HepG2 (cell line): ENCODE measurements around the gene KCTD5. TPM values are rescaled to one million over a fixed set of nuclear protein-coding genes. Genes with fewer than 3 reads are reported as not detected.

ENCODE experiments used
- BCL6 ChIP-seq: IDR thresholded peaks from 2 replicates; pipeline ENCODE4 v1.6.1; 2016; ENCODE audit warnings: missing genetic modification reagents, missing compliant biosample characterization
- BRF2 ChIP-seq: sonication (generic); formaldehyde crosslinking; IDR thresholded peaks from 2 replicates; pipeline ENCODE4 v1.8.1; 2022; ENCODE audit warnings: mild to moderate bottlenecking, missing genetic modification reagents
- DR1 ChIP-seq: sonication (generic); formaldehyde crosslinking; IDR thresholded peaks from 2 replicates; pipeline ENCODE4 v1.8.0; 2021; ENCODE audit warnings: mild to moderate bottlenecking, missing genetic modification reagents, inconsistent platforms
- ELF3 ChIP-seq: IDR thresholded peaks from 2 replicates; pipeline ENCODE4 v1.6.1; 2016; ENCODE audit warnings: missing genetic modification reagents, missing compliant biosample characterization
- FOXP4 ChIP-seq: sonication (generic); formaldehyde crosslinking; IDR thresholded peaks from 2 replicates; pipeline ENCODE4 v1.4.0; 2020; ENCODE audit warnings: missing genetic modification reagents
- GATA4 ChIP-seq: sonication (generic); IDR thresholded peaks from 2 replicates; pipeline ENCODE4 v1.6.1; 2016; ENCODE audit warnings: antibody characterized with exemption, low read depth, borderline replicate concordance
- KDM1A ChIP-seq: IDR thresholded peaks from 2 replicates; pipeline ENCODE4 v1.6.1; 2016; ENCODE audit warnings: missing compliant biosample characterization
- KLF11 ChIP-seq: IDR thresholded peaks from 2 replicates; pipeline ENCODE4 v1.6.1; 2016; ENCODE audit warnings: missing compliant biosample characterization
- KMT2B ChIP-seq: IDR thresholded peaks from 2 replicates; pipeline ENCODE4 v1.6.1; 2016; ENCODE audit warnings: missing genetic modification reagents, missing compliant biosample characterization
- MED13 ChIP-seq: sonication (generic); formaldehyde crosslinking; IDR thresholded peaks from 2 replicates; pipeline ENCODE4 v1.5.0; 2020; ENCODE audit warnings: missing genetic modification reagents
- PAX8 ChIP-seq: sonication (generic); formaldehyde crosslinking; IDR thresholded peaks from 2 replicates; pipeline ENCODE4 v1.8.0; 2022; ENCODE audit warnings: mild to moderate bottlenecking, missing genetic modification reagents, borderline replicate concordance
- PHB2 ChIP-seq: fragments of 450-650 bp; IDR thresholded peaks from 2 replicates; pipeline ENCODE4 v1.6.1; 2018; ENCODE audit not compliant: partially characterized antibody
- PHF8 ChIP-seq: sonication (generic); formaldehyde crosslinking; IDR thresholded peaks from 2 replicates; pipeline ENCODE4 v1.5.0; 2020; ENCODE audit warnings: missing genetic modification reagents
- PPARG ChIP-seq: conservative IDR thresholded peaks from 2 replicates; pipeline ENCODE4 v1.6.1; 2016; ENCODE audit warnings: missing biosample characterization, missing genetic modification reagents
- ZBTB39 ChIP-seq: sonication (generic); formaldehyde crosslinking; IDR thresholded peaks from 2 replicates; pipeline ENCODE4 v1.5.0; 2020; ENCODE audit warnings: missing genetic modification reagents
- ZBTB42 ChIP-seq: sonication (generic); formaldehyde crosslinking; IDR thresholded peaks from 2 replicates; pipeline ENCODE4 v1.5.0; 2020; ENCODE audit warnings: mild to moderate bottlenecking, missing genetic modification reagents
- ZC3H13 ChIP-seq: sonication (generic); formaldehyde crosslinking; IDR thresholded peaks from 2 replicates; pipeline ENCODE4 v1.8.1; 2023; ENCODE audit warnings: mild to moderate bottlenecking, missing genetic modification reagents, moderate library complexity
- ZC3H4 ChIP-seq: sonication (generic); formaldehyde crosslinking; IDR thresholded peaks from 2 replicates; pipeline ENCODE4 v1.4.0; 2020; ENCODE audit warnings: missing genetic modification reagents, borderline replicate concordance
- ZFAT ChIP-seq: sonication (generic); formaldehyde crosslinking; conservative IDR thresholded peaks from 2 replicates; pipeline ENCODE4 v1.8.1; 2023; ENCODE audit warnings: missing genetic modification reagents, inconsistent platforms
- ZFX ChIP-seq: sonication (generic); formaldehyde crosslinking; IDR thresholded peaks from 2 replicates; pipeline ENCODE4 v1.4.0; 2020; ENCODE audit warnings: mild to moderate bottlenecking, low read depth, missing genetic modification reagents, moderate library complexity
- ZNF121 ChIP-seq: sonication (generic); formaldehyde crosslinking; IDR thresholded peaks from 2 replicates; pipeline ENCODE4 v1.5.0; 2020; ENCODE audit warnings: mild to moderate bottlenecking, missing genetic modification reagents
- ZNF143 ChIP-seq: sonication (generic); formaldehyde crosslinking; IDR thresholded peaks from 2 replicates; pipeline ENCODE4 v1.4.0; 2020; ENCODE audit warnings: missing genetic modification reagents
- ZNF18 ChIP-seq: sonication (generic); formaldehyde crosslinking; IDR thresholded peaks from 2 replicates; pipeline ENCODE4 v1.8.0; 2022; ENCODE audit warnings: mild to moderate bottlenecking, missing genetic modification reagents; ENCODE audit not compliant: insufficient replicate concordance
- ZNF619 ChIP-seq: sonication (generic); formaldehyde crosslinking; IDR thresholded peaks from 2 replicates; pipeline ENCODE4 v1.4.0; 2020; ENCODE audit warnings: mild to moderate bottlenecking, missing genetic modification reagents
- ZNF766 ChIP-seq: sonication (generic); formaldehyde crosslinking; IDR thresholded peaks from 2 replicates; pipeline ENCODE4 v1.5.0; 2020; ENCODE audit warnings: missing genetic modification reagents, borderline replicate concordance
- ZSCAN12 ChIP-seq: sonication (generic); formaldehyde crosslinking; IDR thresholded peaks from 2 replicates; pipeline ENCODE4 v1.9.0; 2021; ENCODE audit warnings: mild to moderate bottlenecking, missing genetic modification reagents
- polyA plus RNA-seq, 8 experiments: library from polyadenylated mRNA; depleted of rRNA in 3 of 8; stranded (reverse) in 7 of 8; unstranded in 1 of 8; fragments of >200 nt; fragmentation: Illumina TruSeq in 4 of 8; extraction: Trizol in 4 of 8; gene quantifications; 2 replicates each; pipeline versions ENCODE4 v1.2.1 to v1.2.3, GENCODE V29; 2011 to 2016; ENCODE audit warnings: low read depth in 4 of 8, missing spikeins in 1 of 8, mixed read lengths in 1 of 8; ENCODE audit not compliant: insufficient read depth in 1 of 8
- total RNA-seq, 5 experiments: library from RNA; depleted of rRNA; stranded (reverse); fragments of >200 nt; fragmentation: Illumina TruSeq; extraction: Trizol; gene quantifications; 2 replicates each; pipeline ENCODE4 v1.2.3, GENCODE V29; 2016; ENCODE audit warnings: low read depth in 1 of 5

Gene KCTD5
- total and polyA plus RNA-seq, 2 of the 13 experiments (the other 11 are each of a cell fraction or from before 2014, with no cell fraction given), result 25.4 to 29.8 TPM

- TF ChIP-seq ZNF18 (CRISPR knock-in tag) (no peak), PHB2 (no peak), ELF3 (CRISPR knock-in tag) (peak; percentile 59), ZBTB39 (CRISPR knock-in tag) (peak; percentile 18; the same call in 1 of the 2 replicates), PPARG (no peak), ZNF766 (CRISPR knock-in tag) (no peak), KDM1A (CRISPR knock-in tag) (no peak), FOXP4 (CRISPR knock-in tag) (no peak), KMT2B (no peak; the same call in 1 of the 2 replicates), BRF2 (CRISPR knock-in tag) (no peak), MED13 (CRISPR knock-in tag) (no peak), ZNF619 (CRISPR knock-in tag) (no peak), ZSCAN12 (0 out of 2 replicates have a peak, but pooled peaks have one; percentile 24), ZC3H13 (CRISPR knock-in tag) (peak; percentile 68; the same call in 1 of the 2 replicates), ZC3H4 (CRISPR knock-in tag) (peak; percentile 92), ZFAT (no peak), GATA4 (no peak; the same call in 1 of the 2 replicates), DR1 (CRISPR knock-in tag) (no peak), ZNF121 (CRISPR knock-in tag) (no peak), ZFX (no peak), ZBTB42 (no peak), KLF11 (no peak), PAX8 (CRISPR knock-in tag) (no peak; the same call in 1 of the 2 replicates), ZNF143 (CRISPR knock-in tag) (no peak), BCL6 (CRISPR knock-in tag) (no peak), PHF8 (CRISPR knock-in tag) (no peak)
Observed at GRCh38 chr16:2751577-2752034, 69.3 kb downstream of the KCTD5 start (continued).
